Brain microvascular endothelial cell (primary cell): ENCODE data around the gene MRPL10.
A peak's percentile ranks its signal among the peaks of the same experiment; 100 is the strongest.

Experiments used
- DNase-seq: peaks from one replicate; pipeline ENCODE4 v3.0.0-alpha.2; 2020
- H3K27ac ChIP-seq: fragments of 250-450 bp; sonication (Bioruptor Pico); 2 replicates; pipeline ENCODE4 v1.5.1; 2020; ENCODE audit warnings: mild to moderate bottlenecking, moderate library complexity
- H3K27me3 ChIP-seq: fragments of 250-450 bp; sonication (Bioruptor Pico); replicated peaks from 2 replicates; pipeline ENCODE4 v1.5.1; 2020; ENCODE audit warnings: mild to moderate bottlenecking
- H3K36me3 ChIP-seq: fragments of 250-450 bp; sonication (Bioruptor Pico); replicated peaks from 2 replicates; pipeline ENCODE4 v1.5.1; 2020; ENCODE audit warnings: mild to moderate bottlenecking
- H3K4me3 ChIP-seq: 2 replicates; pipeline ENCODE4 v1.5.1; 2011; ENCODE audit warnings: low read depth, mild to moderate bottlenecking, control low read depth, low read length, moderate library complexity
- CTCF ChIP-seq: IDR thresholded peaks from 2 replicates; pipeline ENCODE4 v1.5.1; 2011; ENCODE audit warnings: low read depth, mild to moderate bottlenecking, moderate library complexity, low read length, control low read depth, inconsistent platforms; ENCODE audit errors: missing control alignments
- in situ Hi-C: cut with HindIII; loops from 2 replicates; pipeline ENCODE4 v1.10.0; 2017; ENCODE audit warnings: low sequenced_read_pairs, low pct_ligation_motif_present

MRPL10 gene

GRCh38 chr17:47821031-47821423 is 10.3 kb downstream of the MRPL10 start:
- TF ChIP-seq CTCF, result no peak
- H3K27ac ChIP-seq, result no peak overlapping the region
- no peaks in the 10 kb centered on the region for H3K27me3 ChIP-seq
- in situ Hi-C loops, result no loop called here
- peaks cover 31% of the 10 kb centered on the region for H3K36me3 ChIP-seq
- no peak for DNase-seq
- peak overlapping the region; percentile 82 for H3K4me3 ChIP-seq

- H3K27ac ChIP-seq, result no peak overlapping the region
- in situ Hi-C loops, result no loop called here
- H3K4me3 ChIP-seq, result no peak overlapping the region
- DNase-seq, result no peak
- peaks cover 32% of the 10 kb centered on the region for H3K36me3 ChIP-seq
- TF ChIP-seq CTCF, result no peak
- H3K27me3 ChIP-seq, result no peaks in the 10 kb centered on the region
These were observed 11.1 kb downstream of the MRPL10 start for GRCh38 chr17:47820033-47820789.

GRCh38 chr17:47819475-47819874 is 11.9 kb downstream of the MRPL10 start:
- Histone ChIP-seq H3K4me3 (no peak overlapping the region), H3K36me3 (peaks cover 31% of the 10 kb centered on the region), H3K27ac (no peak overlapping the region), H3K27me3 (no peaks in the 10 kb centered on the region)
- DNase-seq, result no peak
- in situ Hi-C loops, result no loop called here
- TF ChIP-seq CTCF, result no peak

GRCh38 chr17:47818002-47818695 is 13.2 kb downstream of the MRPL10 start:
- no peak for TF ChIP-seq CTCF
- Histone ChIP-seq H3K27ac (no peak overlapping the region), H3K27me3 (no peaks in the 10 kb centered on the region), H3K36me3 (peaks cover 19% of the 10 kb centered on the region), H3K4me3 (no peak overlapping the region)
- no peak for DNase-seq
- in situ Hi-C loops, result no loop called here

DNA sequence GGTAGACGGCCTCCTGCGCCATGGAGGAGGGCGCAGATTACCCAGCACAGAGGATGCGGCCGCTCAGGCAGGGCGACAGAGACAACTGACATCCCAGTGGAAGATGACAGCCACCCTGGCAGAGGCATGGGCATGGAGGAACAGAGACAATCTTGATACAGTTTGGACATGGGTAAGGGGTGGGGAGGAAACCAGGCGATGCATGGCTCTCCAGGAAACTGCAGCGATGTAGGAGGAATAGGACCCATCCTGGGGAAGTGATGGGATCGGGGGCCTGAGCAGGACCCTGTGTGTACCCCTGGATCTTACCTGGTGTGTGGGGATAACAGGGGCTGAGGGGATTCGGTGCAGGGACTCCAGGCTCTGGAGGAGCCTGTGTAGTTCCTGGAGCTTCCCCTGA is 14.4 kb downstream of the MRPL10 start:
- no peak overlapping the region for H3K4me3 ChIP-seq
- in situ Hi-C loops, result no loop called here
- no peak overlapping the region for H3K27ac ChIP-seq
- H3K27me3 ChIP-seq, result no peaks in the 10 kb centered on the region
- no peak for DNase-seq
- no peak for TF ChIP-seq CTCF
- peaks cover 16% of the 10 kb centered on the region for H3K36me3 ChIP-seq
